K562 (cell line): ENCODE data around the gene MFSD12. TPM values are rescaled to one million over a fixed set of nuclear protein-coding genes. Genes with fewer than 3 reads are reported as not detected.

Experiments
- ARHGAP35 ChIP-seq: fragments of 450-650 bp; IDR thresholded peaks from 2 replicates; pipeline ENCODE4 v1.6.1; 2018; ENCODE audit not compliant: partially characterized antibody
- BRF2 ChIP-seq: IDR thresholded peaks from 3 replicates; pipeline ENCODE4 v1.6.1; 2011; ENCODE audit warnings: borderline replicate concordance, mild to moderate bottlenecking; ENCODE audit not compliant: insufficient read length, insufficient read depth
- CBX3 ChIP-seq, 2 experiments: IDR thresholded peaks; 1 replicate in 1 of 2; 2 replicates in 1 of 2; pipeline ENCODE4 v1.6.1; 2012; ENCODE audit warnings: inconsistent platforms in 2 of 2, low read length in 2 of 2, borderline replicate concordance in 1 of 2, control low read depth in 1 of 2
- DLX4 ChIP-seq: fragments of 250-450 bp; sonication (Bioruptor Pico); IDR thresholded peaks from 2 replicates; pipeline ENCODE4 v1.6.1; 2021; ENCODE audit warnings: mild to moderate bottlenecking
- DMBX1 ChIP-seq: fragments of 250-450 bp; sonication (Bioruptor Pico); IDR thresholded peaks from 2 replicates; pipeline ENCODE4 v1.8.0; 2022; ENCODE audit warnings: inconsistent platforms, mild to moderate bottlenecking, moderate library complexity, borderline replicate concordance
- EP400 ChIP-seq: fragments of 450-650 bp; IDR thresholded peaks from 2 replicates; pipeline ENCODE4 v1.6.1; 2017; ENCODE audit warnings: antibody characterized with exemption, mild to moderate bottlenecking, moderate library complexity
- GTF3C2 ChIP-seq: IDR thresholded peaks from 3 replicates; pipeline ENCODE4 v1.6.1; 2011; ENCODE audit warnings: borderline replicate concordance, mild to moderate bottlenecking, moderate library complexity; ENCODE audit not compliant: insufficient read length; ENCODE audit errors: extremely low read depth
- KAT8 ChIP-seq: fragments of 450-650 bp; IDR thresholded peaks from 2 replicates; pipeline ENCODE4 v1.6.1; 2016; ENCODE audit warnings: low read depth, mild to moderate bottlenecking
- MXI1 ChIP-seq: IDR thresholded peaks from 2 replicates; pipeline ENCODE4 v1.6.1; 2011; ENCODE audit warnings: low read depth, mild to moderate bottlenecking, improper control_type of control experiment, low read length
- PKNOX1 ChIP-seq: fragments of 450-650 bp; IDR thresholded peaks from 2 replicates; pipeline ENCODE4 v1.6.1; 2016
- POLR2B ChIP-seq: fragments of 450-650 bp; IDR thresholded peaks from 2 replicates; pipeline ENCODE4 v1.6.1; 2018; ENCODE audit warnings: low read depth; ENCODE audit not compliant: partially characterized antibody
- POLR2H ChIP-seq: IDR thresholded peaks from 2 replicates; pipeline ENCODE4 v1.6.1; 2016; ENCODE audit warnings: missing genetic modification characterization, low read depth, mild to moderate bottlenecking, control low read depth, missing compliant biosample characterization, moderate library complexity
- PRPF4 ChIP-seq: fragments of 200-400 bp; formaldehyde crosslinking; IDR thresholded peaks from one replicate; pipeline ENCODE4 v1.6.1; 2017; ENCODE audit warnings: low read length, low read depth, mild to moderate bottlenecking; ENCODE audit not compliant: insufficient read depth, poor library complexity, severe bottlenecking
- SRF ChIP-seq, 2 experiments: fragments of 250-450, 450-650 bp in 1 of 2; sonication (Bioruptor Pico) in 1 of 2; sonication (generic) in 1 of 2; formaldehyde crosslinking; IDR thresholded peaks; 2 replicates each; pipeline versions ENCODE4 v1.5.0 to v1.5.1; 2020 to 2022; ENCODE audit warnings: mild to moderate bottlenecking in 1 of 2, missing genetic modification reagents in 1 of 2
- TFAM ChIP-seq: fragments of 250-450 bp; sonication (Bioruptor Pico); conservative IDR thresholded peaks from 2 replicates; pipeline ENCODE4 v1.5.0; 2021; ENCODE audit warnings: mild to moderate bottlenecking, moderate library complexity
- ZFP30 ChIP-seq: fragments of 250-450 bp; sonication (Bioruptor Pico); IDR thresholded peaks from 2 replicates; pipeline ENCODE4 v1.8.0; 2022; ENCODE audit warnings: moderate library complexity, mild to moderate bottlenecking, inconsistent platforms, borderline replicate concordance
- polyA plus RNA-seq, 8 experiments: library from polyadenylated mRNA; depleted of rRNA in 4 of 8; stranded (reverse) in 5 of 8; unstranded in 3 of 8; fragments of >200 nt; fragmentation: Nextera tagmentation in 2 of 8; fragmentation: Illumina TruSeq in 1 of 8; extraction: Ambion mirVana in 2 of 8; extraction: Trizol in 1 of 8; gene quantifications; 2 replicates each; pipeline versions ENCODE4 v1.2.1 to v1.2.3, GENCODE V29; 2011 to 2014; ENCODE audit warnings: inconsistent platforms in 1 of 8, missing spikeins in 1 of 8
- total RNA-seq, 7 experiments: library from RNA; depleted of rRNA in 6 of 7; stranded (reverse); fragments of >200 nt in 6 of 7; fragmentation: Illumina TruSeq in 2 of 7; extraction: Trizol in 2 of 7; gene quantifications; 2 replicates each; pipeline versions ENCODE4 v1.2.1 to v1.2.3, GENCODE V29; 2011 to 2021; ENCODE audit warnings: low replicate concordance in 1 of 7

The MFSD12 gene
- total and polyA plus RNA-seq, 9 of the 15 experiments (the other 6 are each of a cell fraction or from before 2014, with no cell fraction given) = 0.69 to 112 (median 31.8) TPM

- TF ChIP-seq BRF2 (no peak), PKNOX1 (peak; percentile 61; the same call in 1 of the 2 replicates), ZFP30 (CRISPR knock-in tag) (no peak), POLR2B (no peak), EP400 (peak; percentile 97), TFAM (CRISPR knock-in tag) (no peak), DMBX1 (CRISPR knock-in tag) (peak; percentile 56; the same call in 1 of the 2 replicates), DLX4 (CRISPR knock-in tag) (no peak), KAT8 (no peak), ARHGAP35 (no peak), PRPF4 (no peak), POLR2H (tag) (no peak), MXI1 (0 out of 2 replicates have a peak, but pooled peaks have one; percentile 9), CBX3 (IDR thresholded peaks at IDR 0.05; ENCODE audit: borderline replicate concordance in 1 of 2, low read length in 2 of 2) (peak in 1 of 2 experiments; percentile 71; a peak in 1 of 3 replicates), SRF (CRISPR knock-in tag; IDR thresholded peaks at IDR 0.05) (no peak; a peak in 1 of 4 replicates), GTF3C2 (no peak)
These were observed 37.0 kb downstream of the MFSD12 start (continued) for GRCh38 chr19:3520166-3521103.
